Transverse colon (tissue), 4 donors: ENCODE measurements around the gene PELO. TPM values are rescaled to one million over a fixed set of nuclear protein-coding genes. Genes with fewer than 3 reads are reported as not detected.
"Not testable (repeated sequence)": the region's sequence is repeated elsewhere in the genome, so short reads cannot be mapped to it uniquely, and the experiment has no call there.

Experiments
- DNase-seq: peaks from one replicate; pipeline ENCODE4 v3.0.0-alpha.2; 2019
- H3K27ac ChIP-seq, 4 donors: fragments of 200-600 bp; sonication (generic); 2 replicates each; pipeline ENCODE4 v1.5.1; 2016 to 2018; ENCODE audit warnings: inconsistent platforms in 4 of 4
- H3K27me3 ChIP-seq: fragments of 200-600 bp; sonication (generic); 2 replicates; pipeline ENCODE4 v1.5.1; 2017; ENCODE audit warnings: inconsistent platforms
- H3K36me3 ChIP-seq, 4 donors: fragments of 200-600 bp; sonication (generic); 2 replicates each; pipeline ENCODE4 v1.5.1; 2017 to 2019; ENCODE audit warnings: inconsistent platforms in 4 of 4
- H3K4me1 ChIP-seq, 4 donors: fragments of 200-600 bp; sonication (generic); 2 replicates each; pipeline ENCODE4 v1.5.1; 2017 to 2020; ENCODE audit warnings: inconsistent platforms in 4 of 4
- H3K4me3 ChIP-seq, 4 donors: fragments of 200-600 bp; sonication (generic); 1 replicate in 1 of 4; 2 replicates in 3 of 4; pipeline versions ENCODE4 v1.5.1 to v1.6.1; 2017 to 2019; ENCODE audit warnings: inconsistent platforms in 4 of 4
- H3K9me3 ChIP-seq, 2 donors: fragments of 200-600 bp; sonication (generic); 2 replicates each; pipeline ENCODE4 v1.5.1; 2017 to 2019; ENCODE audit warnings: inconsistent platforms in 2 of 2
- CTCF ChIP-seq, 5 experiments: fragments of 200-600 bp in 3 of 5; fragments of 450-650 bp in 2 of 5; sonication (generic) in 3 of 5; IDR thresholded peaks; 1 replicate in 2 of 5; 2 replicates in 3 of 5; pipeline ENCODE4 v1.5.1; 2016 to 2017; ENCODE audit warnings: antibody characterized with exemption in 5 of 5, inconsistent platforms in 3 of 5, mild to moderate bottlenecking in 2 of 5, moderate library complexity in 1 of 5
- EP300 ChIP-seq: sonication (generic); formaldehyde crosslinking; IDR thresholded peaks from one replicate; pipeline ENCODE4 v1.6.1; 2017; ENCODE audit warnings: antibody characterized with exemption, low read depth
- POLR2A ChIP-seq: fragments of 450-650 bp; IDR thresholded peaks from one replicate; pipeline ENCODE4 v1.6.1; 2016; ENCODE audit warnings: antibody characterized with exemption, mild to moderate bottlenecking, moderate library complexity
- POLR2AphosphoS5 ChIP-seq, 3 donors: sonication (generic); formaldehyde crosslinking; IDR thresholded peaks; one replicate each; pipeline ENCODE4 v1.6.1; 2016; ENCODE audit warnings: antibody characterized with exemption in 3 of 3
- WGBS, 2 donors: methylation state at CpG; one replicate each; pipeline ENCODE4 v1.1.5; 2018; ENCODE audit warnings: low coverage in 1 of 2; 5-methylcytosine and 5-hydroxymethylcytosine counted together
- in situ Hi-C, 4 donors: fragments of 200-750 bp; cut with MboI; loops; one replicate each; pipeline versions ENCODE4 v1.15.0 to v1.15.1; 2017; ENCODE audit warnings: low sequenced_read_pairs in 3 of 4, low pct_ligation_motif_present in 1 of 4, low pct_unique_long_range_greater_than_20kb in 1 of 4
- intact Hi-C: fragments of 100-400 bp; cut with DNase I; formaldehyde crosslinking; loops from one replicate; pipeline ENCODE4 v1.15.1; 2023; ENCODE audit warnings: low total_unique reads
- total RNA-seq, 4 donors: library from RNA; depleted of rRNA; stranded (reverse); fragments of >200 nt; gene quantifications; one replicate each; pipeline ENCODE4 v1.1.0, GENCODE V29; 2016

Gene PELO
- total RNA-seq, 4 donors from 2014 or later: 10.1 to 62.3 (median 16.8) TPM

DNA sequence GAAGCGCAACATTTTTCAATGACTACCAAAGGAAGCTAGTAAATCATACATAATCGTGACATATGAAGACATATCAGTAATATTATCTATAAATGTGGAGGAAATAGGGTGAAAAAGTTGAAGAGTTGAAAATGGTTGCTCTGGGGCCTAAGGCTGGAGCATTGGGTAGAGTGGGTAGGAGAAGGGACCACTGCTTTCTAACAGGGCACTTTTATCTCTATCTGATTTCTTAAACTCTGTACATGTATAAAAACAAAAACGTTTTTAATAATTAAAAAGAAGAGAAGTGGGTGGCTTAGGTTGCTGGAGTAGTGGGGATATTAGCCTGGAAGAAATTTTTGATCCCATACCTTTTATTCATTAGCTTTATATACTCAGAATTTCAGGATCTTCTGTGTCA is 44.2 kb upstream of the PELO start:
- H3K4me3 ChIP-seq: no peak overlapping the region
- no peak for DNase-seq
- in situ Hi-C loops (no loop called here), intact Hi-C loops (no loop called here)
- H3K4me1 ChIP-seq: peaks cover 0 to 14% (median 0%) of the 10 kb centered on the region in 4 donors
- no peaks in the 10 kb centered on the region for H3K36me3 ChIP-seq
- peak overlapping the region; percentile 9 to 49 (median 14) for H3K27ac ChIP-seq
- H3K9me3 ChIP-seq: no peaks in the 10 kb centered on the region
- TF ChIP-seq POLR2AphosphoS5 (IDR thresholded peaks at IDR 0.05) (no peak), EP300 (no peak), POLR2A (no peak), CTCF (IDR thresholded peaks at IDR 0.05) (no peak)
- 61 to 68% methylated on average over 3 of the region's 3 CpGs for WGBS, 2 donors
- H3K27me3 ChIP-seq: no peaks in the 10 kb centered on the region

GRCh38 chr5:52743970-52744369 is 43.7 kb upstream of the PELO start:
- intact Hi-C loops: no loop called here
- no peak for DNase-seq
- H3K27ac ChIP-seq: peak overlapping the region in 3 of 4 donors; percentile 7 to 19 (median 11)
- no peaks in the 10 kb centered on the region for H3K27me3 ChIP-seq
- 40 to 59% methylated on average over 1 of the region's 1 CpG for WGBS, 2 donors
- in situ Hi-C loops: no loop called here
- TF ChIP-seq EP300: no peak
- no peak for TF ChIP-seq CTCF (IDR thresholded peaks at IDR 0.05)
- TF ChIP-seq POLR2AphosphoS5 (IDR thresholded peaks at IDR 0.05): no peak
- TF ChIP-seq POLR2A: no peak
- H3K4me3 ChIP-seq: no peak overlapping the region
- peaks cover 0 to 14% (median 0%) of the 10 kb centered on the region in 4 donors for H3K4me1 ChIP-seq
- no peaks in the 10 kb centered on the region for H3K9me3 ChIP-seq
- H3K36me3 ChIP-seq: no peaks in the 10 kb centered on the region

GRCh38 chr5:52744867-52745458 is 42.8 kb upstream of the PELO start:
- intact Hi-C loops, H3K4me3 ChIP-seq, H3K27me3 ChIP-seq, in situ Hi-C loops, DNase-seq, H3K36me3 ChIP-seq, H3K9me3 ChIP-seq: not testable (repeated sequence)
- peaks cover 0 to 14% (median 0%) of the 10 kb centered on the region in 4 donors for H3K4me1 ChIP-seq
- WGBS, 2 donors: 89 to 100% methylated on average over 1 to 2 of the region's 2 CpGs
- peak overlapping the region in 1 of 4 donors; percentile 14 for H3K27ac ChIP-seq

GRCh38 chr5:52746539-52746938 is 41.2 kb upstream of the PELO start:
- no peaks in the 10 kb centered on the region for H3K9me3 ChIP-seq
- TF ChIP-seq CTCF (IDR thresholded peaks at IDR 0.05) (no peak), POLR2AphosphoS5 (IDR thresholded peaks at IDR 0.05) (no peak), EP300 (no peak), POLR2A (no peak)
- 64 to 67% methylated on average over 2 of the region's 2 CpGs for WGBS, 2 donors
- no peak for DNase-seq
- H3K4me1 ChIP-seq: peaks cover 0 to 14% (median 0%) of the 10 kb centered on the region in 4 donors
- no peak overlapping the region for H3K4me3 ChIP-seq
- no peaks in the 10 kb centered on the region for H3K27me3 ChIP-seq
- H3K27ac ChIP-seq: no peak overlapping the region
- in situ Hi-C loops: no loop called here
- H3K36me3 ChIP-seq: no peaks in the 10 kb centered on the region
- intact Hi-C loops: no loop called here

- DNase-seq: no peak
- intact Hi-C loops: no loop called here
- WGBS, 2 donors: 28 to 50% methylated on average over 1 of the region's 1 CpG
These were observed 39.1 kb upstream of the PELO start for GRCh38 chr5:52748590-52748989.

More at GRCh38 chr5:52748590-52748989, 39.1 kb upstream of the PELO start:
- Histone ChIP-seq H3K27me3 (no peaks in the 10 kb centered on the region), H3K27ac (no peak overlapping the region), H3K4me1 (peaks cover 0 to 8% (median 0%) of the 10 kb centered on the region in 4 donors), H3K36me3 (no peaks in the 10 kb centered on the region), H3K9me3 (no peaks in the 10 kb centered on the region), H3K4me3 (no peak overlapping the region)
- in situ Hi-C loops: no loop called here
- TF ChIP-seq POLR2A: no peak
- TF ChIP-seq POLR2AphosphoS5 (IDR thresholded peaks at IDR 0.05): no peak
- no peak for TF ChIP-seq CTCF (IDR thresholded peaks at IDR 0.05)
- no peak for TF ChIP-seq EP300
